Urinary bladder (tissue), 4 donors: Measurements from ENCODE around the gene MAGI1. TPM values are rescaled to one million over a fixed set of nuclear protein-coding genes. Genes with fewer than 3 reads are reported as not detected.
A peak's percentile ranks its signal among the peaks of the same experiment; 100 is the strongest.

Source experiments
- DNase-seq: peaks from one replicate; pipeline ENCODE4 v3.0.0-alpha.2; 2015; ENCODE audit errors: extremely low spot score
- H3K27ac ChIP-seq: one replicate; pipeline ENCODE4 v1.5.1; 2013; ENCODE audit warnings: low read depth, mild to moderate bottlenecking, moderate library complexity
- H3K36me3 ChIP-seq: one replicate; pipeline ENCODE4 v1.6.1; 2013; ENCODE audit warnings: mild to moderate bottlenecking, moderate library complexity; ENCODE audit not compliant: insufficient read depth
- H3K4me1 ChIP-seq: one replicate; pipeline ENCODE4 v1.6.1; 2013; ENCODE audit warnings: mild to moderate bottlenecking, moderate library complexity; ENCODE audit not compliant: insufficient read depth
- H3K4me3 ChIP-seq: one replicate; pipeline ENCODE4 v1.5.1; 2013; ENCODE audit warnings: low read depth, low read length
- WGBS: extraction: QIAGEN DNeasy Blood & Tissue Kit; methylation state at CpG from one replicate; pipeline ENCODE4 v1.1.7; 2013; 5-methylcytosine and 5-hydroxymethylcytosine counted together
- polyA plus RNA-seq: library from polyadenylated mRNA; stranded (reverse); fragments of 200-250 nt; gene quantifications from one replicate; pipeline ENCODE4 v1.2.3, GENCODE V29; 2013
- total RNA-seq: library from RNA; depleted of rRNA; stranded (reverse); fragments of >200 nt; gene quantifications from one replicate; pipeline ENCODE4 v1.2.3, GENCODE V29; 2014
- donor health status: healthy with polysubstance abuse.
- donor health status: healthy.

Gene MAGI1
- total and polyA plus RNA-seq, 2 donors: 9.7 to 46.7 TPM

GRCh38 chr3:65883613-65884012 lies 155.1 kb downstream of the MAGI1 start:
- WGBS: 21% methylated on average over 3 of the region's 3 CpGs
- Histone ChIP-seq H3K27ac (peak overlapping the region; percentile 10), H3K4me3 (no peak overlapping the region)

GRCh38 chr3:65880350-65880749 lies 158.4 kb downstream of the MAGI1 start:
- WGBS: 71% methylated on average over 4 of the region's 4 CpGs
- no peak overlapping the region for H3K27ac ChIP-seq
- DNase-seq: no peak
- H3K36me3 ChIP-seq: no peaks in the 10 kb centered on the region
- no peak overlapping the region for H3K4me3 ChIP-seq
- no peaks in the 10 kb centered on the region for H3K4me1 ChIP-seq

More at GRCh38 chr3:65883613-65884012, 155.1 kb downstream of the MAGI1 start:
- Histone ChIP-seq H3K4me1 (no peaks in the 10 kb centered on the region), H3K36me3 (no peaks in the 10 kb centered on the region)
- DNase-seq: no peak

- 95% methylated on average over 1 of the region's 1 CpG for WGBS
- DNase-seq: no peak
- H3K4me1 ChIP-seq: no peaks in the 10 kb centered on the region
- no peak overlapping the region for H3K4me3 ChIP-seq
- H3K27ac ChIP-seq: no peak overlapping the region
- no peaks in the 10 kb centered on the region for H3K36me3 ChIP-seq
Observed at GRCh38 chr3:65879372-65879771, 159.3 kb downstream of the MAGI1 start.

GRCh38 chr3:65878831-65879230 lies 159.9 kb downstream of the MAGI1 start:
- H3K4me1 ChIP-seq: no peaks in the 10 kb centered on the region
- DNase-seq: no peak
- no peak overlapping the region for H3K27ac ChIP-seq
- no peaks in the 10 kb centered on the region for H3K36me3 ChIP-seq
- WGBS: 81% methylated on average over 6 of the region's 6 CpGs
- no peak overlapping the region for H3K4me3 ChIP-seq

GRCh38 chr3:65877160-65877559 lies 161.6 kb downstream of the MAGI1 start:
- H3K4me1 ChIP-seq: no peaks in the 10 kb centered on the region
- H3K4me3 ChIP-seq: no peak overlapping the region
- no peak for DNase-seq
- no peak overlapping the region for H3K27ac ChIP-seq
- H3K36me3 ChIP-seq: no peaks in the 10 kb centered on the region
- WGBS: 80% methylated on average over 2 of the region's 2 CpGs

- 85% methylated on average over 3 of the region's 3 CpGs for WGBS
- Histone ChIP-seq H3K4me3 (no peak overlapping the region), H3K36me3 (no peaks in the 10 kb centered on the region), H3K4me1 (no peaks in the 10 kb centered on the region), H3K27ac (no peak overlapping the region)
- DNase-seq: no peak
Observed at GRCh38 chr3:65876028-65876420, 162.7 kb downstream of the MAGI1 start.

GRCh38 chr3:65875393-65876027 lies 163.2 kb downstream of the MAGI1 start:
- Histone ChIP-seq H3K4me3 (no peak overlapping the region), H3K36me3 (no peaks in the 10 kb centered on the region), H3K4me1 (no peaks in the 10 kb centered on the region), H3K27ac (no peak overlapping the region)
- no peak for DNase-seq
- 67% methylated on average over 6 of the region's 6 CpGs for WGBS

GRCh38 chr3:65873869-65874268 lies 164.8 kb downstream of the MAGI1 start:
- Histone ChIP-seq H3K4me1 (no peaks in the 10 kb centered on the region), H3K4me3 (no peak overlapping the region), H3K27ac (no peak overlapping the region), H3K36me3 (no peaks in the 10 kb centered on the region)
- 99% methylated on average over 3 of the region's 3 CpGs for WGBS
- DNase-seq: no peak

- no peaks in the 10 kb centered on the region for H3K4me1 ChIP-seq
- H3K4me3 ChIP-seq: no peak overlapping the region
- 47% methylated on average over 6 of the region's 6 CpGs for WGBS
- no peak for DNase-seq
- H3K27ac ChIP-seq: no peak overlapping the region
- H3K36me3 ChIP-seq: no peaks in the 10 kb centered on the region
Observed at GRCh38 chr3:65873028-65873427, 165.7 kb downstream of the MAGI1 start.

- 61% methylated on average over 6 of the region's 6 CpGs for WGBS
Observed at GRCh38 chr3:65871305-65872141, 167.2 kb downstream of the MAGI1 start.

GRCh38 chr3:65869798-65870197 lies 168.9 kb downstream of the MAGI1 start:
- Histone ChIP-seq H3K36me3 (no peaks in the 10 kb centered on the region), H3K27ac (no peak overlapping the region), H3K4me3 (no peak overlapping the region), H3K4me1 (no peaks in the 10 kb centered on the region)
- WGBS: 81% methylated on average over 9 of the region's 9 CpGs
- DNase-seq: no peak

More at GRCh38 chr3:65871305-65872141, 167.2 kb downstream of the MAGI1 start:
- no peak for DNase-seq
- Histone ChIP-seq H3K27ac (no peak overlapping the region), H3K36me3 (no peaks in the 10 kb centered on the region), H3K4me3 (no peak overlapping the region), H3K4me1 (no peaks in the 10 kb centered on the region)

GRCh38 chr3:65867463-65868210 lies 171.1 kb downstream of the MAGI1 start:
- Histone ChIP-seq H3K36me3 (no peaks in the 10 kb centered on the region), H3K4me3 (no peak overlapping the region), H3K27ac (no peak overlapping the region), H3K4me1 (no peaks in the 10 kb centered on the region)
- WGBS: 95% methylated on average over 9 of the region's 9 CpGs
- DNase-seq: no peak

GRCh38 chr3:65864357-65864904 lies 174.3 kb downstream of the MAGI1 start:
- no peak for DNase-seq
- Histone ChIP-seq H3K4me3 (no peak overlapping the region), H3K36me3 (no peaks in the 10 kb centered on the region), H3K4me1 (no peaks in the 10 kb centered on the region), H3K27ac (no peak overlapping the region)
- 86% methylated on average over 6 of the region's 6 CpGs for WGBS
